DND-41 (cell line): Measurements from ENCODE around the gene FLRT2.

Source experiments
- ATAC-seq: fragments of 200-7000 bp; cut with Tn5 transposase; 3 replicates; pipeline ENCODE4 v1.9.1; 2021; ENCODE audit warnings: low read depth; ENCODE audit not compliant: insufficient read depth
- DNase-seq: peaks from one replicate; pipeline ENCODE4 v3.0.0-alpha.2; 2020
- H2AFZ ChIP-seq: 2 replicates; pipeline ENCODE4 v1.6.0; 2012; ENCODE audit warnings: low read depth, low read length
- H3K27ac ChIP-seq: 2 replicates; pipeline ENCODE4 v1.5.1; 2012; ENCODE audit warnings: low read length, inconsistent platforms
- H3K27me3 ChIP-seq: fragments of 200-600 bp; sonication (generic); 2 replicates; pipeline ENCODE4 v1.6.0; 2012; ENCODE audit warnings: low read length, mild to moderate bottlenecking, inconsistent platforms; ENCODE audit not compliant: insufficient read depth, poor library complexity
- H3K36me3 ChIP-seq: 2 replicates; pipeline ENCODE4 v1.5.1; 2012; ENCODE audit warnings: low read length, inconsistent platforms; ENCODE audit not compliant: insufficient read depth
- H3K4me1 ChIP-seq: 2 replicates; pipeline ENCODE4 v1.5.1; 2012; ENCODE audit warnings: mild to moderate bottlenecking, low read length; ENCODE audit not compliant: insufficient read depth
- H3K4me2 ChIP-seq: 2 replicates; pipeline ENCODE4 v1.6.0; 2012; ENCODE audit warnings: mild to moderate bottlenecking, moderate library complexity, low read length, inconsistent platforms; ENCODE audit not compliant: insufficient read depth
- H3K4me3 ChIP-seq, 2 experiments: fragments of 200-600 bp in 1 of 2; shearing (Covaris generic) in 1 of 2; 2 replicates each; pipeline ENCODE4 v1.5.1; 2012 to 2016; ENCODE audit warnings: inconsistent platforms in 2 of 2, low read length in 2 of 2, mild to moderate bottlenecking in 2 of 2, low read depth in 1 of 2, moderate library complexity in 1 of 2
- H3K79me2 ChIP-seq: 2 replicates; pipeline ENCODE4 v1.6.0; 2012; ENCODE audit warnings: low read length, inconsistent platforms; ENCODE audit not compliant: insufficient read depth
- H3K9ac ChIP-seq: 2 replicates; pipeline ENCODE4 v1.6.0; 2012; ENCODE audit warnings: low read depth, mild to moderate bottlenecking, inconsistent platforms, low read length, moderate library complexity
- H3K9me3 ChIP-seq: 2 replicates; pipeline ENCODE4 v1.5.1; 2012; ENCODE audit warnings: low read length, moderate library complexity, mild to moderate bottlenecking, inconsistent platforms; ENCODE audit not compliant: insufficient read depth, severe bottlenecking
- H4K20me1 ChIP-seq: 2 replicates; pipeline ENCODE4 v1.6.0; 2012; ENCODE audit warnings: low read length; ENCODE audit not compliant: insufficient read depth
- CTCF ChIP-seq: IDR thresholded peaks from 2 replicates; pipeline ENCODE4 v1.5.1; 2012; ENCODE audit warnings: borderline replicate concordance, low read length, moderate library complexity, mild to moderate bottlenecking; ENCODE audit not compliant: poor library complexity, severe bottlenecking; ENCODE audit errors: extremely low read depth
- EZH2 ChIP-seq: IDR thresholded peaks from 3 replicates; pipeline ENCODE4 v1.6.1; 2012; ENCODE audit warnings: borderline replicate concordance, low read depth, mild to moderate bottlenecking, moderate library complexity, low read length, inconsistent platforms; ENCODE audit not compliant: severe bottlenecking

Gene FLRT2

DNA sequence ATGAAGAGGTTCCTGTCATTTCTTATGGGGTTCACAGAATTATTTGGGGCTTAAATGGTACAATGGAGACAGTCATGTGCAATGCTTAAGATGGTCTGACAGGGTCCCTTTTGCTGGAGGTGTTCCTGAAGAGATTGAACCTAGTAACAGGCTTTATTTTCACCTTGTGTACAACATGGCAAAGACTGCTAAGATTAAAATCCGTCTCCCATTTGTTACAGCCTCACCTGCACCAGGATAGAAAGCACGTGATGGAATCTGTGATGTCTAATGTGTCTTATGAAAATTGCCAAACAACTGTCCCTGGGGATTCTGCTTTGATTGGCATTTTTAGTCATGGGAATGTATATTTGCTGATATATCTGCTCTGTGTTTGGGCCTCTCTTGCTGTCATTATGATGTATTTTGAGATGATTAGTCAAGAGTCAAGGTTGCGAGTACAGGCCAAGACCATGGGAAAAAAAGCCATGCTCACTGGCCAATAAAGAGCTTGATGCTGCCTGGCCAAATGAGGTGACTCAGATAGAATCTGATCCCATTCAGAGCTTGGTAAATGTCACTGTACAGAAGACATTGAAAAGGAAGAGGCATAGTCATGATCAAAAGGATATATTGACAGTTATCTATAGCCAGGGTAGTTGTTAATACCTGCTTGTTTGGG, 96.1 kb downstream of the FLRT2 start:
- H3K4me1 ChIP-seq = no peaks in the 10 kb centered on the region
- H3K4me3 ChIP-seq = no peak overlapping the region
- H3K4me2 ChIP-seq = no peak overlapping the region
- no peak overlapping the region for H2AFZ ChIP-seq
- ATAC-seq = no peak
- H3K9ac ChIP-seq = no peak overlapping the region
- no peaks in the 10 kb centered on the region for H4K20me1 ChIP-seq
- H3K79me2 ChIP-seq = no peaks in the 10 kb centered on the region
- H3K27ac ChIP-seq = no peak overlapping the region
- no peak for DNase-seq
- H3K27me3 ChIP-seq = no peaks in the 10 kb centered on the region
- no peak for TF ChIP-seq CTCF
- TF ChIP-seq EZH2 = no peak
- H3K36me3 ChIP-seq = no peaks in the 10 kb centered on the region
- no peaks in the 10 kb centered on the region for H3K9me3 ChIP-seq

GRCh38 chr14:85634205-85634604, 104.3 kb downstream of the FLRT2 start:
- Histone ChIP-seq H3K4me3 (no peak overlapping the region), H3K9me3 (no peaks in the 10 kb centered on the region), H2AFZ (peak overlapping the region; percentile 6; the same call in 1 of the 2 replicates), H3K79me2 (no peaks in the 10 kb centered on the region), H4K20me1 (no peaks in the 10 kb centered on the region), H3K27me3 (no peaks in the 10 kb centered on the region), H3K4me1 (no peaks in the 10 kb centered on the region), H3K36me3 (no peaks in the 10 kb centered on the region), H3K27ac (no peak overlapping the region), H3K9ac (no peak overlapping the region), H3K4me2 (no peak overlapping the region)
- no peak for ATAC-seq
- TF ChIP-seq CTCF (no peak), EZH2 (no peak)
- DNase-seq = no peak

DNA sequence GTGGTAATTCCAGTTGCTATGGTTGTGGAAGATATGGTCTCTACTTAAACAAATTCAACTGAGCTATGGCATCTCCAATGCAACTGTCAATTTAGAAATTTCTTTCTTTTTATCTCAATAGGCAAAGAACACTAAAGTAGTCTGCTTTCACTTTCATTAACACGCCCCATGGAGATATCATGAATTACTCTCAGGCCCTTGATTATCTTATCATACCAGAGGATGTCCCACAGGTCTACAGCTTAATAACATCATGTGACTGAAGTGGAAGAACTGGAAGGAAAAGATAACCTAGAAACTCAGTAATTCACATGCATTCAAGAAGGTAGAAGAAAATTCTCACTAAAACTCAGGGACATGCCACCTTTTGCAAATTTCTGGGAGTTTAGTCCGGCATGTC, 114.3 kb downstream of the FLRT2 start:
- no peak for DNase-seq
- no peaks in the 10 kb centered on the region for H3K9me3 ChIP-seq
- no peak overlapping the region for H2AFZ ChIP-seq
- no peaks in the 10 kb centered on the region for H3K79me2 ChIP-seq
- no peak overlapping the region for H3K4me2 ChIP-seq
- no peak overlapping the region for H3K4me3 ChIP-seq
- no peak overlapping the region for H3K9ac ChIP-seq
- no peaks in the 10 kb centered on the region for H4K20me1 ChIP-seq
- H3K4me1 ChIP-seq = no peaks in the 10 kb centered on the region
- no peak for ATAC-seq
- H3K36me3 ChIP-seq = no peaks in the 10 kb centered on the region
- no peak for TF ChIP-seq CTCF
- no peak for TF ChIP-seq EZH2
- no peaks in the 10 kb centered on the region for H3K27me3 ChIP-seq
- no peak overlapping the region for H3K27ac ChIP-seq
